ENCODE results near the gene SUCO.

Gene SUCO

GRCh38 chr1:172650474-172651193, 117.7 kb downstream of the SUCO start:
- no peak for DNase-seq

- DNase-seq = no peak
Measured at GRCh38 chr1:172653015-172653709, 120.2 kb downstream of the SUCO start.

GRCh38 chr1:172654535-172654934, 121.6 kb downstream of the SUCO start:
- DNase-seq = no peak

GRCh38 chr1:172656576-172656975, 123.6 kb downstream of the SUCO start:
- no peak for DNase-seq

- no peak for DNase-seq
Measured at GRCh38 chr1:172657586-172657985, 124.6 kb downstream of the SUCO start.

- peak; percentile 62 for DNase-seq
Measured at GRCh38 chr1:172658871-172659453, 126.0 kb downstream of the SUCO start, which contains the start of gene FASLG. FASLG (plus strand) TSS chr1:172659103; CDS start chr1:172659202, 99 bp downstream.

GRCh38 chr1:172661107-172661506, 128.2 kb downstream of the SUCO start:
- DNase-seq = no peak
